ENCODE data around the gene USH2A. TPM values are rescaled to one million over a fixed set of nuclear protein-coding genes. Genes with fewer than 3 reads are reported as not detected.

The USH2A gene
- total RNA-seq, 2 experiments from 2014 or later: not detected

GRCh38 chr1:216330262-216330661, 93.0 kb downstream of the USH2A start:
- Mint-ChIP-seq H3K36me3 (ENCODE audit: low read depth) (no peaks in the 10 kb centered on the region), H3K9me3 (peaks cover 13% of the 10 kb centered on the region), H3K27me3 (no peaks in the 10 kb centered on the region), H3K27ac (no peak overlapping the region), H3K4me3 (no peak overlapping the region), H3K4me1 (ENCODE audit: low read depth) (no peaks in the 10 kb centered on the region)
- ChIA-PET CTCF (no interaction called here), POLR2A (no interaction called here)
- intact Hi-C loops (cut with micrococcal nuclease): no loop called here
- no peak for TF ChIP-seq CTCF (IDR thresholded peaks at IDR 0.05)
- DNase-seq (no peak), ATAC-seq (no peak)

- Mint-ChIP-seq H3K9me3 (peaks cover 8% of the 10 kb centered on the region), H3K27me3 (no peaks in the 10 kb centered on the region), H3K4me1 (ENCODE audit: low read depth) (no peaks in the 10 kb centered on the region), H3K36me3 (ENCODE audit: low read depth) (no peaks in the 10 kb centered on the region), H3K4me3 (no peak overlapping the region), H3K27ac (no peak overlapping the region)
- ATAC-seq: no peak
- DNase-seq: no peak
- intact Hi-C loops (cut with micrococcal nuclease): no loop called here
- ChIA-PET POLR2A (no interaction called here), CTCF (no interaction called here)
- TF ChIP-seq CTCF (IDR thresholded peaks at IDR 0.05): no peak
These were observed 97.3 kb downstream of the USH2A start for GRCh38 chr1:216325946-216326345.

GRCh38 chr1:216325336-216325735, 97.9 kb downstream of the USH2A start:
- H3K27ac Mint-ChIP-seq: no peak overlapping the region
- no peak overlapping the region for H3K4me3 Mint-ChIP-seq
- no peak for ATAC-seq
- intact Hi-C loops (cut with micrococcal nuclease): no loop called here
- no peak for TF ChIP-seq CTCF (IDR thresholded peaks at IDR 0.05)
- peaks cover 8% of the 10 kb centered on the region for H3K9me3 Mint-ChIP-seq
- CTCF ChIA-PET: no interaction called here
- no peaks in the 10 kb centered on the region for H3K27me3 Mint-ChIP-seq
- no peaks in the 10 kb centered on the region for H3K36me3 Mint-ChIP-seq (ENCODE audit: low read depth)
- no peak for DNase-seq
- no peaks in the 10 kb centered on the region for H3K4me1 Mint-ChIP-seq (ENCODE audit: low read depth)
- POLR2A ChIA-PET: no interaction called here

- POLR2A ChIA-PET: no interaction called here
- H3K9me3 Mint-ChIP-seq: peaks cover 1% of the 10 kb centered on the region
- H3K4me1 Mint-ChIP-seq (ENCODE audit: low read depth): no peaks in the 10 kb centered on the region
- H3K27me3 Mint-ChIP-seq: no peaks in the 10 kb centered on the region
- H3K4me3 Mint-ChIP-seq: no peak overlapping the region
- intact Hi-C loops (cut with micrococcal nuclease): no loop called here
- CTCF ChIA-PET: no interaction called here
- no peaks in the 10 kb centered on the region for H3K36me3 Mint-ChIP-seq (ENCODE audit: low read depth)
- no peak overlapping the region for H3K27ac Mint-ChIP-seq
- TF ChIP-seq CTCF (IDR thresholded peaks at IDR 0.05): no peak
- no peak for DNase-seq
- ATAC-seq: no peak
These were observed 99.9 kb downstream of the USH2A start for GRCh38 chr1:216323344-216323743.

GRCh38 chr1:216314379-216315095, 108.7 kb downstream of the USH2A start:
- Mint-ChIP-seq H3K27ac (no peak overlapping the region), H3K27me3 (no peaks in the 10 kb centered on the region), H3K4me1 (ENCODE audit: low read depth) (no peaks in the 10 kb centered on the region), H3K4me3 (no peak overlapping the region), H3K9me3 (peaks cover 7% of the 10 kb centered on the region), H3K36me3 (ENCODE audit: low read depth) (no peaks in the 10 kb centered on the region)
- intact Hi-C loops (cut with micrococcal nuclease): no loop called here
- CTCF ChIA-PET: no interaction called here
- no peak for ATAC-seq
- no peak for TF ChIP-seq CTCF (IDR thresholded peaks at IDR 0.05)
- DNase-seq: no peak
- POLR2A ChIA-PET: no interaction called here
